Common myeloid progenitor, CD34-positive (primary cell): ENCODE results near the gene RASAL3.

Experiments
- CTCF ChIA-PET: fragments of 350-600 bp; sonication (Branson Sonifier 250); formaldehyde crosslinking; loops from one replicate; lab custom pipeline; 2021; ENCODE audit warnings: antibody characterized with exemption; lab: Charles Lee
- POLR2A ChIA-PET: fragments of 350-600 bp; sonication (Branson Sonifier 250); formaldehyde crosslinking; loops from one replicate; lab custom pipeline; 2021; ENCODE audit warnings: antibody characterized with exemption; lab: Charles Lee
- DNase-seq, 3 donors: peaks; one replicate each; pipeline versions ENCODE4 v3.0.0 to v3.0.0-alpha.2; 2013
- H3K27ac ChIP-seq, 2 experiments: 1 replicate in 1 of 2; 2 replicates in 1 of 2; pipeline ENCODE4 v1.7.0; 2013; ENCODE audit warnings: inconsistent platforms in 2 of 2, low read length in 2 of 2, mild to moderate bottlenecking in 2 of 2, low read depth in 1 of 2, moderate library complexity in 1 of 2; ENCODE audit not compliant: severe bottlenecking in 2 of 2, insufficient read depth in 1 of 2, poor library complexity in 1 of 2
- H3K27me3 ChIP-seq, 5 experiments: replicated peaks in 2 of 5; 1 replicate in 3 of 5; 2 replicates in 2 of 5; pipeline versions ENCODE4 v1.6.1 to v1.7.0; 2013; ENCODE audit warnings: low read length in 4 of 5, mild to moderate bottlenecking in 2 of 5, moderate library complexity in 2 of 5, inconsistent platforms in 1 of 5; ENCODE audit not compliant: insufficient read depth in 5 of 5, control insufficient read depth in 4 of 5
- H3K36me3 ChIP-seq, 4 experiments: 1 replicate in 2 of 4; 2 replicates in 2 of 4; pipeline versions ENCODE4 v1.6.1 to v1.7.0; 2013; ENCODE audit warnings: low read length in 3 of 4, control low read depth in 1 of 4, mild to moderate bottlenecking in 1 of 4; ENCODE audit not compliant: control insufficient read depth in 4 of 4, insufficient read depth in 4 of 4
- H3K4me1 ChIP-seq, 4 experiments: 1 replicate in 3 of 4; 2 replicates in 1 of 4; pipeline versions ENCODE4 v1.6.1 to v1.7.1; 2013; ENCODE audit warnings: low read length in 3 of 4, mild to moderate bottlenecking in 3 of 4, control low read depth in 1 of 4, inconsistent platforms in 1 of 4, moderate library complexity in 1 of 4; ENCODE audit not compliant: control insufficient read depth in 4 of 4, insufficient read depth in 4 of 4; ENCODE audit errors: control extremely low read depth in 1 of 4
- H3K4me3 ChIP-seq, 7 experiments: 1 replicate in 4 of 7; 2 replicates in 3 of 7; pipeline versions ENCODE4 v1.5.1 to v1.7.0; 2013; ENCODE audit warnings: mild to moderate bottlenecking in 7 of 7, low read length in 6 of 7, moderate library complexity in 6 of 7, inconsistent platforms in 2 of 7, low read depth in 2 of 7, control low read depth in 1 of 7; ENCODE audit not compliant: insufficient read depth in 4 of 7, control insufficient read depth in 1 of 7; ENCODE audit errors: extremely low read depth in 1 of 7
- H3K9me3 ChIP-seq, 5 experiments: 1 replicate in 4 of 5; 2 replicates in 1 of 5; pipeline versions ENCODE4 v1.6.1 to v1.7.1; 2013; ENCODE audit warnings: low read length in 4 of 5, mild to moderate bottlenecking in 2 of 5, inconsistent platforms in 1 of 5, low read depth in 1 of 5, moderate library complexity in 1 of 5; ENCODE audit not compliant: control insufficient read depth in 4 of 5, insufficient read depth in 2 of 5; ENCODE audit errors: control extremely low read depth in 1 of 5
- WGBS: methylation state at CpG from one replicate; pipeline ENCODE4 v1.1.5; 2013; ENCODE audit not compliant: insufficient coverage; 5-methylcytosine and 5-hydroxymethylcytosine counted together

The RASAL3 gene

GRCh38 chr19:15466851-15467733 is 2.7 kb upstream of the RASAL3 start:
- H3K4me1 ChIP-seq: peaks cover 25 to 77% (median 75%) of the 10 kb centered on the region in 4 experiments
- H3K9me3 ChIP-seq: no peaks in the 10 kb centered on the region
- peak; percentile 88 to 98 (median 96) for DNase-seq
- POLR2A ChIA-PET: interaction anchor here (1.0 to 2.4 kb wide), 6 partner anchors 9 to 48 kb away, joined by 3 to 16 read pairs (median 5); partner anchors contain the start of gene AKAP8L
- peak overlapping the region in 2 of 7 experiments; percentile 11 to 36 for H3K4me3 ChIP-seq
- 9% methylated on average over 7 of the region's 8 CpGs for WGBS
- no peaks in the 10 kb centered on the region for H3K36me3 ChIP-seq
- no peaks in the 10 kb centered on the region for H3K27me3 ChIP-seq
- CTCF ChIA-PET: interaction anchor here (0.6 to 5.6 kb wide), 17 partner anchors 9 to 257 kb away, joined by 3 to 29 read pairs (median 4); partner anchors contain the start of genes AKAP8L and PGLYRP2
- peak overlapping the region in 1 of 2 experiments; percentile 47 for H3K27ac ChIP-seq

DNA sequence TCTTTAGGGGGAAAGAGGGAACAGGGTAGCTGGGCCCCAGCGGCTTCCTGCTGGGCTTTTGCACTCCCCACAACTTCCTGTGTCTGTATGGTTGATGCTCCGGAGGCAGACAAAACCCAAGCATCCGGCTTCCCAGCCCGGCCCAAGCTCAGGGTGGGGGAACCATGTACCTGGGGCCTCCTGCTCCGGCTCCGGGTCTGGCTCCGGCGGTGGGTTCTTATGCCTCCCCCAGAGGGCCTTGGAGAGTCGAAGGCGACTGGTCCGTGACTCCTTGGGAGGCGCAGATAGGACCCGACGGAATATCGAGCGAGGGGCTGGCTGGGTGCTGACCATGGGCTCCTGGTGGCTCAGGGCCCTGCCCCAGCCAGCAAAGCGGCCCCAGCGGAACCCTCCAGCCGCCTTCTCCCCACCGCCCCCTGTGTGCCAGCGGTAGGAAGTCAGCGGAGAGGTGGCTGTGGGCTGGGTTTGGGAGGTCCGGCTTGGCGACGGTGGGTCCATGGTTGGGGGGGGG is 428 bp downstream of the RASAL3 start:
- H3K27me3 ChIP-seq: no peaks in the 10 kb centered on the region
- WGBS: 0% methylated on average over 16 of the region's 25 CpGs
- ChIA-PET CTCF (interaction anchor here (1.1 to 5.6 kb wide), 9 partner anchors 9 to 91 kb away, joined by 3 to 30 read pairs (median 9); partner anchors contain the start of genes AKAP8L, PGLYRP2 and WIZ), POLR2A (interaction anchor here (0.6 to 2.7 kb wide), 12 partner anchors 10 to 87 kb away, joined by 3 to 17 read pairs (median 4); partner anchors contain the start of genes AKAP8, AKAP8L and PGLYRP2)
- no peaks in the 10 kb centered on the region for H3K9me3 ChIP-seq
- peaks cover 5 to 23% (median 15%) of the 10 kb centered on the region in 4 experiments for H3K36me3 ChIP-seq
- H3K4me3 ChIP-seq: peak overlapping the region; percentile 58 to 84 (median 72)
- peak; percentile 72 to 90 (median 86) for DNase-seq
- H3K27ac ChIP-seq: peak overlapping the region; percentile 77 to 90
- H3K4me1 ChIP-seq: peaks cover 25 to 74% (median 66%) of the 10 kb centered on the region in 4 experiments

- peak overlapping the region in 1 of 2 experiments; percentile 34 for H3K27ac ChIP-seq
- H3K27me3 ChIP-seq: no peaks in the 10 kb centered on the region
- no peak overlapping the region for H3K4me3 ChIP-seq
- WGBS: 100% methylated on average over 2 of the region's 2 CpGs
- ChIA-PET POLR2A (no interaction called here), CTCF (interaction anchor here (1.3 to 3.2 kb wide), 2 partner anchors 10 to 83 kb away, joined by 4 to 16 read pairs; partner anchors contain the start of gene WIZ)
- H3K9me3 ChIP-seq: no peaks in the 10 kb centered on the region
- H3K36me3 ChIP-seq: peaks cover 5 to 38% (median 27%) of the 10 kb centered on the region in 4 experiments
- no peak for DNase-seq
- H3K4me1 ChIP-seq: peaks cover 21 to 52% (median 45%) of the 10 kb centered on the region in 4 experiments
These were observed 2.6 kb downstream of the RASAL3 start for GRCh38 chr19:15461694-15462093.

GRCh38 chr19:15457701-15458484 is 6.5 kb downstream of the RASAL3 start:
- H3K27me3 ChIP-seq: no peaks in the 10 kb centered on the region
- H3K27ac ChIP-seq: no peak overlapping the region
- DNase-seq: no peak
- no peaks in the 10 kb centered on the region for H3K9me3 ChIP-seq
- WGBS: 98% methylated on average over 41 of the region's 54 CpGs
- CTCF ChIA-PET: interaction anchor here (0.7 to 0.8 kb wide), 2 partner anchors 9 to 379 kb away, joined by 3 read pairs; no protein-coding TSS in a partner anchor
- peaks cover 22 to 76% (median 59%) of the 10 kb centered on the region in 4 experiments for H3K36me3 ChIP-seq
- H3K4me1 ChIP-seq: peaks cover 2 to 17% (median 11%) of the 10 kb centered on the region in 4 experiments
- POLR2A ChIA-PET: interaction anchor here (0.5 kb wide), 1 partner anchor 891 kb away, joined by 4 read pairs; no protein-coding TSS in a partner anchor
- H3K4me3 ChIP-seq: no peak overlapping the region

DNA sequence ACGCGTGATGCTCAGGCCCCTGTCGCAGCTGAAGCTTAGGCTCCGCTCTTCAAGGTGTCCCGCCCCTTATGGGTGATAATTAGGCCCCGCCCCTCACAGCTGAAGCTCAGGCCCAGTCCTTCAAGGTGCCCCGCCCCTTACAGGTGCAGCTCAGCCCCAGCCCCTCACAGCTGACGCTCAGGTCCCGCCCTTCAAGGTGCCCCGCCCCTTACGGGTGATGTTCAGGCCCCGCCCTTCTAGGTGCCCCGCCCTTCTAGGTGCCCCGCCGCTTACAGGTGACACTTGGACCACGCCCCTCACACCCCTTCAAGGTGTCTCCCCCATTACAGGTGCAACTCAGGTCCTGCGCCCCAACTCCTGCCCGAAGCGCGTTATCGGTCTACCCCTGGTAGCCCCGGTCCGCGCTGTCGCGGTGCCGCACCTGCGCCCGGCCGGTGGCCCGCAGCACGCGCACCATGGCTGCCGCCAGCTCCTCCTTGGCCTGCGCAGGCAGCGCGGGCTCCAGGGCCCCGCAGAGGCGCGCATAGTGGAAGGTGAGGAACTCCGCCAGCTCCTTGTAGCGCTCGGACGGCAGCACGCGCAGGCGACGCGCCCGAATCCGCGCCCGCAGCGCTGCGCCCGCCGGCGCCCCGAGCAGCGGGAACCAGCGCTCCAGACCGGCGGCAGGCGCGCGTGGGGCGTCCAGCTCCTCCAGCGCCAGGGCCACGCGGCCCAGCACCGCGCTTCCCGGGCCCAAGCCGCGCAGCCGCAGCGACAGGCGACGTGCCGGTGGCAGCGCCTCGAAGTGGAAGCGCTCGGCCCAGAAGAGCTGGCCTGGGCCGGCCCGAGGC is 7.3 kb downstream of the RASAL3 start:
- WGBS: 97% methylated on average over 78 of the region's 86 CpGs
- no peak overlapping the region for H3K27ac ChIP-seq
- no peak overlapping the region for H3K4me3 ChIP-seq
- DNase-seq: no peak
- CTCF ChIA-PET: interaction anchor here (0.7 to 2.5 kb wide), 5 partner anchors 8 to 379 kb away, joined by 3 to 11 read pairs (median 4); partner anchors contain the start of gene AKAP8L
- H3K9me3 ChIP-seq: no peaks in the 10 kb centered on the region
- H3K27me3 ChIP-seq: no peaks in the 10 kb centered on the region
- POLR2A ChIA-PET: interaction anchor here (0.5 to 1.0 kb wide), 3 partner anchors 10 to 110 kb away, joined by 3 to 5 read pairs (median 4); no protein-coding TSS in a partner anchor
- H3K4me1 ChIP-seq: peaks cover 0 to 9% (median 4%) of the 10 kb centered on the region in 4 experiments
- peaks cover 25 to 82% (median 64%) of the 10 kb centered on the region in 4 experiments for H3K36me3 ChIP-seq
